ENCODE measurements around the gene EFTUD2.

Gene EFTUD2

DNA sequence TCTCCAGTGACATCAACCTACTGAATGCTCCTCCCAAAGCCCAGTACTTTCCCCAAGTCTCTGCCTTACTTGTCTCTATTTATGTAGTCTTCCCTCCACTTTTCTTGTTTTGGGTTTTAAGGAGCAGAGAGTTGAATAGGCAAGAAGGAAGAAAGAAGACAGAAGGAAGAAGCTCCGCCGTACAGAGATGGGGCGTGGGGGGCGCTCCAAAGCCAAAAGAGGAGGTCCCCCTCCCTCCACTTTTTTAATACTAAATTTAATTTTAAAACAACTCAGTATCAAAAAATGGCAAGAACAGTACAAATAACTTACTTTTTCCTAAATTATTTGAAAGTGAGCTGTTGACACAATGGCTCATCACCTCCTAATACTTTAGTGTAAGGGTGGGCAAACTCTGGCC, 4.6 kb downstream of the EFTUD2 start:
- Histone ChIP-seq H3K4me1 (ENCODE audit: low read length) (peaks cover 3% of the 10 kb centered on the region; the same call in 1 of the 2 replicates), H2AFZ (ENCODE audit: low read depth, low read length) (no peak overlapping the region), H3K36me3 (replicated peaks; ENCODE audit: low read depth, low read length) (peaks cover 14% of the 10 kb centered on the region), H3K27ac (ENCODE audit: low read length) (no peak overlapping the region), H3K4me3 (ENCODE audit: low read length) (no peak overlapping the region), H4K20me1 (ENCODE audit: insufficient read depth, low read length) (0 out of 2 replicates have a peak, but pooled peaks cover 4% of the 10 kb centered on the region), H3K9me3 (ENCODE audit: insufficient read depth, low read length) (no peaks in the 10 kb centered on the region), H3K27me3 (ENCODE audit: low read depth, low read length) (no peaks in the 10 kb centered on the region), H3K79me2 (ENCODE audit: low read length) (peaks cover 87% of the 10 kb centered on the region), H3K9ac (ENCODE audit: low read length) (no peak overlapping the region), H3K4me2 (ENCODE audit: low read length) (no peak overlapping the region)
- TF ChIP-seq, protein P1, sequence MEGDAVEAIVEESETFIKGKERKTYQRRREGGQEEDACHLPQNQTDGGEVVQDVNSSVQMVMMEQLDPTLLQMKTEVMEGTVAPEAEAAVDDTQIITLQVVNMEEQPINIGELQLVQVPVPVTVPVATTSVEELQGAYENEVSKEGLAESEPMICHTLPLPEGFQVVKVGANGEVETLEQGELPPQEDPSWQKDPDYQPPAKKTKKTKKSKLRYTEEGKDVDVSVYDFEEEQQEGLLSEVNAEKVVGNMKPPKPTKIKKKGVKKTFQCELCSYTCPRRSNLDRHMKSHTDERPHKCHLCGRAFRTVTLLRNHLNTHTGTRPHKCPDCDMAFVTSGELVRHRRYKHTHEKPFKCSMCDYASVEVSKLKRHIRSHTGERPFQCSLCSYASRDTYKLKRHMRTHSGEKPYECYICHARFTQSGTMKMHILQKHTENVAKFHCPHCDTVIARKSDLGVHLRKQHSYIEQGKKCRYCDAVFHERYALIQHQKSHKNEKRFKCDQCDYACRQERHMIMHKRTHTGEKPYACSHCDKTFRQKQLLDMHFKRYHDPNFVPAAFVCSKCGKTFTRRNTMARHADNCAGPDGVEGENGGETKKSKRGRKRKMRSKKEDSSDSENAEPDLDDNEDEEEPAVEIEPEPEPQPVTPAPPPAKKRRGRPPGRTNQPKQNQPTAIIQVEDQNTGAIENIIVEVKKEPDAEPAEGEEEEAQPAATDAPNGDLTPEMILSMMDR (IDR thresholded peaks at IDR 0.05; ENCODE audit: low read depth, low read length), result no peak
- no peak for TF ChIP-seq EZH2phosphoT487 (IDR thresholded peaks at IDR 0.05; ENCODE audit: low read depth)

- Histone ChIP-seq H3K4me2 (ENCODE audit: low read length) (no peak overlapping the region), H3K36me3 (replicated peaks; ENCODE audit: low read depth, low read length) (peaks cover 20% of the 10 kb centered on the region), H3K4me1 (ENCODE audit: low read length) (peaks cover 13% of the 10 kb centered on the region), H3K27me3 (ENCODE audit: low read depth, low read length) (no peaks in the 10 kb centered on the region), H4K20me1 (ENCODE audit: insufficient read depth, low read length) (peaks cover 20% of the 10 kb centered on the region), H3K9me3 (ENCODE audit: insufficient read depth, low read length) (no peaks in the 10 kb centered on the region), H3K9ac (ENCODE audit: low read length) (no peak overlapping the region), H3K79me2 (ENCODE audit: low read length) (peaks cover 91% of the 10 kb centered on the region), H3K27ac (ENCODE audit: low read length) (no peak overlapping the region), H2AFZ (ENCODE audit: low read depth, low read length) (no peak overlapping the region), H3K4me3 (ENCODE audit: low read length) (no peak overlapping the region)
- TF ChIP-seq, protein P1 (IDR thresholded peaks at IDR 0.05; ENCODE audit: low read depth, low read length), result no peak
These were observed 7.0 kb downstream of the EFTUD2 start for GRCh38 chr17:44892250-44892649.

DNA sequence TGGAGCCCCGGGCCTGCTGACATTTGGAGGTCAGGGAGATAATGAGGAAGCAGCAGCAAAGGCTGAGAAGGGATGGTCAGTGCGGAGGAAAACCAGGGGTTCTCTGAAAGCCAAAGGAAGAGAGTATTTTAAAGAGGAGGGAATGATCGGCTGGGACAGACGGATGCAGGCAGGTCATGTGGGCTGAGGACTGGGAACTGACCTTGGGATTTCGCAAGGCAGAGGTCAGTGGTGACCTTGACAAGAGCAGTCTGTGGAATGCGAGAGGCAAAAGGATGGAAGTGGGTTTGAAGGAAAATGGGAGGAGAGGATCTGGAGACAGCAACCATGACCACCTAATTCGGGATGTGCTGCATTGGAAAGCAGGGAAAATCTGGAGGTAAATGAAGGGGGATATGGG, 10.2 kb downstream of the EFTUD2 start:
- Histone ChIP-seq H3K27ac (ENCODE audit: low read length) (no peak overlapping the region), H3K4me1 (ENCODE audit: low read length) (peaks cover 13% of the 10 kb centered on the region), H3K9me3 (ENCODE audit: insufficient read depth, low read length) (no peaks in the 10 kb centered on the region), H3K9ac (ENCODE audit: low read length) (no peak overlapping the region), H4K20me1 (ENCODE audit: insufficient read depth, low read length) (peaks cover 23% of the 10 kb centered on the region), H3K4me3 (ENCODE audit: low read length) (no peak overlapping the region), H3K79me2 (ENCODE audit: low read length) (peaks cover 67% of the 10 kb centered on the region), H3K4me2 (ENCODE audit: low read length) (no peak overlapping the region), H3K27me3 (ENCODE audit: low read depth, low read length) (no peaks in the 10 kb centered on the region), H3K36me3 (replicated peaks; ENCODE audit: low read depth, low read length) (peaks cover 20% of the 10 kb centered on the region), H2AFZ (ENCODE audit: low read depth, low read length) (no peak overlapping the region)
- no peak for TF ChIP-seq EZH2phosphoT487 (IDR thresholded peaks at IDR 0.05; ENCODE audit: low read depth)
- TF ChIP-seq, protein P1 (IDR thresholded peaks at IDR 0.05; ENCODE audit: low read depth, low read length), result no peak

GRCh38 chr17:44887971-44888954, 11.0 kb downstream of the EFTUD2 start:
- Histone ChIP-seq H3K79me2 (ENCODE audit: low read length) (peaks cover 64% of the 10 kb centered on the region), H2AFZ (ENCODE audit: low read depth, low read length) (no peak overlapping the region), H3K4me1 (ENCODE audit: low read length) (peaks cover 13% of the 10 kb centered on the region), H3K27me3 (ENCODE audit: low read depth, low read length) (no peaks in the 10 kb centered on the region), H3K9ac (ENCODE audit: low read length) (no peak overlapping the region), H3K27ac (ENCODE audit: low read length) (no peak overlapping the region; the same call in 1 of the 2 replicates), H3K36me3 (replicated peaks; ENCODE audit: low read depth, low read length) (peaks cover 24% of the 10 kb centered on the region), H3K4me3 (ENCODE audit: low read length) (no peak overlapping the region), H3K4me2 (ENCODE audit: low read length) (no peak overlapping the region), H4K20me1 (ENCODE audit: insufficient read depth, low read length) (peaks cover 23% of the 10 kb centered on the region), H3K9me3 (ENCODE audit: insufficient read depth, low read length) (no peaks in the 10 kb centered on the region)
- TF ChIP-seq, protein P1 (IDR thresholded peaks at IDR 0.05; ENCODE audit: low read depth, low read length), result no peak
- no peak for TF ChIP-seq EZH2phosphoT487 (IDR thresholded peaks at IDR 0.05; ENCODE audit: low read depth)

Data from OCI-LY3 (cell line).